K562 (cell line): ENCODE results near the gene F12. TPM values are rescaled to one million over a fixed set of nuclear protein-coding genes. Genes with fewer than 3 reads are reported as not detected.

Experiments
- ARID3B ChIP-seq: fragments of 250-450 bp; sonication (Bioruptor Pico); IDR thresholded peaks from 2 replicates; pipeline ENCODE4 v1.4.0; 2020; ENCODE audit warnings: borderline replicate concordance
- CCNT2 ChIP-seq: IDR thresholded peaks from 2 replicates; pipeline ENCODE4 v1.6.1; 2011; ENCODE audit warnings: borderline replicate concordance, low read depth, mild to moderate bottlenecking, moderate library complexity, mixed read lengths, low read length; ENCODE audit not compliant: insufficient read length; ENCODE audit errors: extremely low read depth
- MED1 ChIP-seq: sonication (generic); formaldehyde crosslinking; IDR thresholded peaks from 2 replicates; pipeline ENCODE4 v1.8.1; 2023; ENCODE audit warnings: missing genetic modification reagents, borderline replicate concordance
- NFRKB ChIP-seq: fragments of 450-650 bp; IDR thresholded peaks from 2 replicates; pipeline ENCODE4 v1.6.1; 2016; ENCODE audit warnings: low read depth
- NONO ChIP-seq, 2 experiments: fragments of 200-400 bp in 1 of 2; fragments of 450-650 bp in 1 of 2; formaldehyde crosslinking in 1 of 2; IDR thresholded peaks; 2 replicates each; pipeline ENCODE4 v1.6.1; 2017; ENCODE audit warnings: low read depth in 2 of 2, mild to moderate bottlenecking in 2 of 2, moderate library complexity in 2 of 2, low read length in 1 of 2
- THAP12 ChIP-seq: fragments of 250-450 bp; sonication (Bioruptor Pico); IDR thresholded peaks from 2 replicates; pipeline ENCODE4 v1.9.0; 2021; ENCODE audit warnings: mild to moderate bottlenecking, inconsistent platforms
- TOE1 ChIP-seq, 2 experiments: fragments of 450-650 bp in 1 of 2; sonication (generic) in 1 of 2; formaldehyde crosslinking in 1 of 2; IDR thresholded peaks; 2 replicates each; pipeline versions ENCODE4 v1.7.1 to v1.8.0; 2016 to 2022; ENCODE audit warnings: borderline replicate concordance in 2 of 2, mild to moderate bottlenecking in 2 of 2, antibody characterized with exemption in 1 of 2, inconsistent platforms in 1 of 2, low read depth in 1 of 2, missing genetic modification reagents in 1 of 2, moderate library complexity in 1 of 2
- ZNF280B ChIP-seq: fragments of 250-450 bp; sonication (Bioruptor Pico); IDR thresholded peaks from 2 replicates; pipeline ENCODE4 v1.5.1; 2021; ENCODE audit warnings: mild to moderate bottlenecking
- ZNF318 ChIP-seq, 2 experiments: fragments of 450-650 bp; IDR thresholded peaks; 2 replicates each; pipeline ENCODE4 v1.6.1; 2016; ENCODE audit warnings: mild to moderate bottlenecking in 2 of 2, borderline replicate concordance in 1 of 2, low read depth in 1 of 2, moderate library complexity in 1 of 2
- ZNF589 ChIP-seq: fragments of 200-800 bp; sonication (Bioruptor generic); IDR thresholded peaks from 2 replicates; pipeline ENCODE4 v1.6.1; 2016; ENCODE audit warnings: low read depth, missing genetic modification characterization, missing compliant biosample characterization
- polyA plus RNA-seq, 8 experiments: library from polyadenylated mRNA; depleted of rRNA in 4 of 8; stranded (reverse) in 5 of 8; unstranded in 3 of 8; fragments of >200 nt; fragmentation: Nextera tagmentation in 2 of 8; fragmentation: Illumina TruSeq in 1 of 8; extraction: Ambion mirVana in 2 of 8; extraction: Trizol in 1 of 8; gene quantifications; 2 replicates each; pipeline versions ENCODE4 v1.2.1 to v1.2.3, GENCODE V29; 2011 to 2014; ENCODE audit warnings: inconsistent platforms in 1 of 8, missing spikeins in 1 of 8
- total RNA-seq, 7 experiments: library from RNA; depleted of rRNA in 6 of 7; stranded (reverse); fragments of >200 nt in 6 of 7; fragmentation: Illumina TruSeq in 2 of 7; extraction: Trizol in 2 of 7; gene quantifications; 2 replicates each; pipeline versions ENCODE4 v1.2.1 to v1.2.3, GENCODE V29; 2011 to 2021; ENCODE audit warnings: low replicate concordance in 1 of 7

F12 gene
- total and polyA plus RNA-seq, 9 of the 15 experiments (the other 6 are each of a cell fraction or from before 2014, with no cell fraction given) = 0.59 to 18.3 (median 3.6) TPM

- peak in 1 of 2 experiments; percentile 27; a peak in 1 of 4 replicates for TF ChIP-seq ZNF318 (IDR thresholded peaks at IDR 0.05; ENCODE audit: borderline replicate concordance in 1 of 2, low read depth in 1 of 2)
- TF ChIP-seq THAP12 (CRISPR knock-in tag) = 0 out of 2 replicates have a peak, but pooled peaks have one; percentile 26
- TF ChIP-seq MED1 = no peak
- peak; percentile 40 for TF ChIP-seq CCNT2
- no peak for TF ChIP-seq NONO (IDR thresholded peaks at IDR 0.05; ENCODE audit: low read depth in 2 of 2, low read length in 1 of 2)
- no peak for TF ChIP-seq ZNF280B
- TF ChIP-seq ZNF589 (CRISPR knock-in tag) = peak; percentile 15; the same call in 1 of the 2 replicates
- peak; percentile 13; the same call in 1 of the 2 replicates for TF ChIP-seq TOE1 (IDR thresholded peaks at IDR 0.05; ENCODE audit: borderline replicate concordance)
- TF ChIP-seq TOE1 (CRISPR knock-in tag; IDR thresholded peaks at IDR 0.05; ENCODE audit: borderline replicate concordance, low read depth) = no peak
- TF ChIP-seq ARID3B (CRISPR knock-in tag) = no peak
- peak; percentile 74; the same call in 1 of the 2 replicates for TF ChIP-seq NFRKB
Observed at GRCh38 chr5:177366528-177367322, 42.6 kb downstream of the F12 start (continued).
